HG02588 (cell line): ENCODE measurements around the gene MYOF.

Experiments
- ATAC-seq: cut with Tn5 transposase; IDR thresholded peaks from one replicate; pipeline ENCODE4 v1.9.1; 2021; ENCODE audit warnings: mild to moderate bottlenecking, moderate library complexity; ENCODE audit not compliant: unreplicated experiment

Gene MYOF, protein sequence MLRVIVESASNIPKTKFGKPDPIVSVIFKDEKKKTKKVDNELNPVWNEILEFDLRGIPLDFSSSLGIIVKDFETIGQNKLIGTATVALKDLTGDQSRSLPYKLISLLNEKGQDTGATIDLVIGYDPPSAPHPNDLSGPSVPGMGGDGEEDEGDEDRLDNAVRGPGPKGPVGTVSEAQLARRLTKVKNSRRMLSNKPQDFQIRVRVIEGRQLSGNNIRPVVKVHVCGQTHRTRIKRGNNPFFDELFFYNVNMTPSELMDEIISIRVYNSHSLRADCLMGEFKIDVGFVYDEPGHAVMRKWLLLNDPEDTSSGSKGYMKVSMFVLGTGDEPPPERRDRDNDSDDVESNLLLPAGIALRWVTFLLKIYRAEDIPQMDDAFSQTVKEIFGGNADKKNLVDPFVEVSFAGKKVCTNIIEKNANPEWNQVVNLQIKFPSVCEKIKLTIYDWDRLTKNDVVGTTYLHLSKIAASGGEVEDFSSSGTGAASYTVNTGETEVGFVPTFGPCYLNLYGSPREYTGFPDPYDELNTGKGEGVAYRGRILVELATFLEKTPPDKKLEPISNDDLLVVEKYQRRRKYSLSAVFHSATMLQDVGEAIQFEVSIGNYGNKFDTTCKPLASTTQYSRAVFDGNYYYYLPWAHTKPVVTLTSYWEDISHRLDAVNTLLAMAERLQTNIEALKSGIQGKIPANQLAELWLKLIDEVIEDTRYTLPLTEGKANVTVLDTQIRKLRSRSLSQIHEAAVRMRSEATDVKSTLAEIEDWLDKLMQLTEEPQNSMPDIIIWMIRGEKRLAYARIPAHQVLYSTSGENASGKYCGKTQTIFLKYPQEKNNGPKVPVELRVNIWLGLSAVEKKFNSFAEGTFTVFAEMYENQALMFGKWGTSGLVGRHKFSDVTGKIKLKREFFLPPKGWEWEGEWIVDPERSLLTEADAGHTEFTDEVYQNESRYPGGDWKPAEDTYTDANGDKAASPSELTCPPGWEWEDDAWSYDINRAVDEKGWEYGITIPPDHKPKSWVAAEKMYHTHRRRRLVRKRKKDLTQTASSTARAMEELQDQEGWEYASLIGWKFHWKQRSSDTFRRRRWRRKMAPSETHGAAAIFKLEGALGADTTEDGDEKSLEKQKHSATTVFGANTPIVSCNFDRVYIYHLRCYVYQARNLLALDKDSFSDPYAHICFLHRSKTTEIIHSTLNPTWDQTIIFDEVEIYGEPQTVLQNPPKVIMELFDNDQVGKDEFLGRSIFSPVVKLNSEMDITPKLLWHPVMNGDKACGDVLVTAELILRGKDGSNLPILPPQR (N-terminal part only)

DNA sequence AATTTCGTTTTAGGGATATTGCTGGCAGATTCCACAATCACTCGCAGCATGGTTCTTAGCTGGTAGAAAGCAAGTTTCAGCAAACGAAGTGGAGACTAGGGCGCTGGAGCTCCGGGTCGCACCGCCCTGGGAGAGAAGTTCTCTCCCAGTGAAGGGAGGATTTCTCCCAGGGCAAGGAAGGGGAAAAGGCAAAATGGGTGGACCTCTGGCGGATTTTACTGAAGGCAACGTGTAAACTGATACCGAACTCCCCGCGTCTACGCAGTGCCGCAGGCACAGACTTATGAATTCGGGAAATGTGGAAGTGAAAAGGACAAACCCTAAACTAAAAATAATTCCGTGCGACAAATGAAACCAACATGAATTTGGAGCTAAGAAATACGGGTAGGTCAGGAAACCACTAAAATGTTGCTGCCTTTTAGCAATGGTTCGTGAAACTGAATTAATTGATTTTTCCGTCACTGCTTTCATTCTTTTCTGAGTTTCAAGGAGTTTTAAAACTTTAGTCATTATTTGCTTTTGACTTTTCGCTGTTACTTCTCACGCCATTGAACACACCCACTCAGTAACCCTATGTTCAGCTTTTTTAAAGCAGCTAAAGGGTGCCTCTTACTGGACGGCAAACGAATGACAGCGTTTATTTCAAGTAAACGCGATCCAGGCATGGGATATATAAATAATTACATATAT, at the start of gene MYOF:
TSS of gene MYOF (minus strand) at position 190 of the 690 bp plus-strand sequence. CDS start at position 50, 140 bp downstream.
- peak; percentile 80 for ATAC-seq

DNA sequence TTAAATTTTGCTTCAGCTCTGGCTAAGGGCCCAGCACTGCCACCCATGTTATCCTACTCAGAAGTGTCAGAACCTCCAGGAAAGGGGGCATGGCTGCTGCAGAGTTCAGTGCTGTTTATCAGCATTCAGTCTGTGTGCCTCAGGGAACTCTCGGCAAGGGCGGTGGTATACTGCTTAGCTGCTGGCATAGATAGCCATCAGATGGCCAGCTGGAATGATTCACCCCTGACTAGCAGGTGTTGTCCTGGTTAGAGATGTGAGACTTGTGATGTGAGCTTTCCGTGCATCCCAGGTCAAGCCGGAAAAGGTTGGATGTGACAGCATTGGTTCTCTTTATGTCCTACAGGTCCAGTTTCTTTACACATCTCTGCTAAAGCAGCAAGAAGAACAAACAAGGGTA, 36.4 kb upstream of the MYOF start:
- no peak for ATAC-seq

DNA sequence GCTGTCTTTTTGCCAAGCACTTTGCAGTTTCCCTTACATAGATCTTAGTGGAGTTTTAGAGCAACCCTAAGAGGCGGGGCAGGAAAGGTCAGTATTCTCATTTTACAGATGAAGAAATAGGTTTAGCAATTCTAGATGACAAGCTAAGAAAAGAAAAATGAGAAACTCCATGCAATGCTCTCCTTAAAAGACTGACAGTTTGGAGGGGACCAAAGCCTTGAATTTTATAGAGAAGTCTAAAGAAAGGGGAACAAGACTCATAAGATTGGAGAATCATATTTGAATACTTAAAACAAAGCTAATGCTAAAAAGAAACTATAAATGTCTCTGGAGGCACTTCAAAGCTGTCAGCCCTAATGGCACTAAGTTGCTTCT, 33.9 kb upstream of the MYOF start:
- no peak for ATAC-seq

DNA sequence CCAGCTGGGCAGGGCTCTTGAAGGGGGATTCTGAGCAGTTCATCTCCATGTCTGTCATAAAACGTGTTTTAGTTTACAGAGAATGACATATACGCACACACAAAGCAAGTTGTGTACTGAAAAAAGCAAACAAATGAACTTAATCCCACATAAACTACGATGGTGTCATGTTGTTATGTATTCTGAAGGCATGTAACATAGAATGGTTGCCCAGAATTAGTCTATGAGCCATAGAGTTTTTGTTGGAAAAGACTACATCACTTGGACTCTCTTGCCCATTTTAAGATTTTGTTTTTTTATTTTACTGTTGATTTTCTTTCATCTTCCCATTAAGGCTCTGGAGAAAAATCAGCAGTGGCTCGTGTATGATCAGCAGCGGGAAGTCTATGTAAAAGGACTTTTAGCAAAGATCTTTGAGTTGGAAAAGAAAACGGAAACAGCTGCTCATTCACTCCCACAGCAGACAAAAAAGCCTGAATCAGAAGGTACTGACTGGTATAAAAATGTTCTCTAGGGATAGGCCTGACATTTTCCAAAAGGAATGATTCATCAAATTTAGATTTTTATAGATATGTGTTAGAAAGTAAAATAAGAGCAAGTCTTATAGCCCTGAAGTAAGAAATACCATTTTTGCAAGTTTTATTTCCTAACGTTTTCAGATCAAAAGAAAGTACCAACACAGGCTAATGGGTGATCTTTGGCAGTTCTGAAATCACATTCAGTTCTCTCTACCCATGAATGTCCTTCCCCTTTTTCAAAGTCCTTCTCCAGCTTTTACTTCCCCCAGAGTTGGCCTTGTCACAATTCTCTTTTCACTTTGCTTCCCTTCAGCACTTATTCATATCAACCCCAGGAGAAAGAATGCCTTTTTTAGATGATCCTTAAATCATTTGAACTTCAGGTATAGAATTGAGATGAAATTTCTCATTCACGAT, 33.2 kb upstream of the MYOF start:
- no peak for ATAC-seq

DNA sequence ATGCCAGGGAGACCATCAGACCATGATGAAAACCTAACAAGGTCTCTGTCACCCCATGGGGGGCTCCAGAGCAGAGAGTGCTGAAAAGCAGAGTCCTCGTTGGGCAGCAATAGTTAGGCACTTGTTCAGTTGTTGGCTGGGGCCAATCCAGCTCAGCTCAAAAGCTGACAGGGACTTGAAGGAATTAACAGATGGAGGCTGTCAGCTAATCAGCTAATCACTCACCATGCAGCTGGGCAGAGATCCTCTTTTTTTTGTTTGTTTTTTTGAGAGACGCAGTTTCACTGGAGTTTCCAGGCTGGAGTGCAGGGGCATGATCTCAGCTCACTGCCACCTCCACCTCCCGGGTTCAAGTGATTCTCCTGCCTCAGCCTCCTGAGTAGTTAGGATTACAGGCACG, 32.4 kb upstream of the MYOF start:
- no peak for ATAC-seq

DNA sequence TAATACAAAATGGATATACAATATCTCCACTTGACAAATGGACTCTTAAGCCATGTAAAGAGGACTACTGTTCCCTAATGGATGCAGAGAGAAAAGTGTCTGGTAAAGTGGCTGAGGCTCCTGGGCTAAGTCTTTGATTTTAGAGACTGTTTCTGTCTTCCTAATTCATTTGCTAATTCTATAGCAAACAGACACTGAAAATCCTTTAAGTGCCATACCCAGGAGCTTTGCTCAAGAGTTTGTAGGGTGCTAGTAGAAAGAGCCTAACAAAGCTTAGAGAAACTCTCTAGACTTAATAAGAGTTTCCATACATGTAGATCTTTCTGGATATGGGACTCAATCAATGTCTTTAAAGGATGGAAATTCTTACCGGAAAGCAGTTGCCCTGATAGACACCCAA, 31.0 kb upstream of the MYOF start:
- no peak for ATAC-seq

DNA sequence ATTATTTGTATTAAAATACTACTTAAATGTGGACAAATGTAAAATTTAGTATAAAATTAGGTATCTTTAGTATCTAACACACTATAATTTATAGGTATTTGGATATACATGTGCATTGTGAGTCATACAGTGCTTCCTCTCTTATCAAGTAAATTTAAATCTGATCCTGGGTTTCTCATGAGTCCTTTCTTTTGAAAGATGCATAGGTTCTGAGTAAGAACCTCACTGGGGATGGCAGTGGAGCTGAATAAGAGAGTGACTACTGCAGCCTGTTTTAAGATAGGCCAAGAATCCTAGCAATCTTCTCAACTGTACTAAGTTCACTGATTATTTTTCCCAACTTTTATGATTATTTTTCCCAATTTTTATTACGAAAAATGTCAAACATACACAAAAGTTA, 30.4 kb upstream of the MYOF start:
- no peak for ATAC-seq

DNA sequence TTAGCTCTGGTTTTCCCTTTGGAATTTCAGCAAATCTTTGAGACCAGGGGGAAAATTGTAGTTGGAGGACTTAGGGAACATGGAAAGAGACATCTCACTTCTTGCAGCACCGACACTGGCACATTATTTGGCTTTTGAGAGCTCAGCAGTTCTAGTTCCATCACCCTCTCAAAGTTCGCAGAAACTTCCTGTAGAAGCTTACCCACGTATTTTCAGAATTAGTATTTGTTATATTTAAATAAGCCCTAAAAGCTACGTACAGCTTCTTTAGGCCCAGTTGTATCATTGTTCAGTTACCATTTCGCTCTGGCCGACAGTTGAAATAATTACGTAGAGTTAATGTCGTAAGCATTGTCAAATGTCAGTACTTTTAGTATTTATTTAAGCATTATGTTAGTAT, 27.7 kb upstream of the MYOF start:
- ATAC-seq = no peak

DNA sequence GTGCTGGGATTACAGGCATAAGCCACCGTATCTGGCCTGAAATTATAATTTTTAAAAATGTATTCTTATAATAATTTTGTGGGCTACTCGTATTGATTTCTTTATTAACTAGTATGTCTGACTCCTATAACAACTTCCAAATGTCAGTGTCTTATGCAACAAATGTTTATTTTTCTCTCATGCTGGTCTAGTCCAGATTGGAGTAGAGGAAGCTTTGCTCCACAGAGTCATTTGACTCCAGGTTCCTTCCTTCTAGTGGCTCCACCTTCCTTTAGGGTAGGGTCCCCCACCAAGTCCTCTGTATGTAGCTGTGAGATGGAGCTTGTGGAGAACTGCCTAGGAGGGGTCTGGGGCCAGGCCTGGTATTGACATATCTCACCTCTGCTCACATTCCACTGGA, 22.9 kb upstream of the MYOF start:
- ATAC-seq = no peak

DNA sequence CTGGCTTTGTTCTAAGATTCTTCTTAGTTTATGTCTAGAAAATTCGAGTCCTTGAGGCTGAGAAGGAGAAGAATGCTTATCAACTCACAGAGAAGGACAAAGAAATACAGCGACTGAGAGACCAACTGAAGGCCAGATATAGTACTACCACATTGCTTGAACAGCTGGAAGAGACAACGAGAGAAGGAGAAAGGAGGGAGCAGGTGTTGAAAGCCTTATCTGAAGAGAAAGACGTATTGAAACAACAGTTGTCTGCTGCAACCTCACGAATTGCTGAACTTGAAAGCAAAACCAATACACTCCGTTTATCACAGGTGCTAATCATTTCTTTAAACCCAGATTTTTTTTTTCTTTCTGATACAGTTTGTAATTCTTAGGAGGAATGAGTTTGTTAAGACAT, 20.9 kb upstream of the MYOF start:
- ATAC-seq = peak; percentile 62

DNA sequence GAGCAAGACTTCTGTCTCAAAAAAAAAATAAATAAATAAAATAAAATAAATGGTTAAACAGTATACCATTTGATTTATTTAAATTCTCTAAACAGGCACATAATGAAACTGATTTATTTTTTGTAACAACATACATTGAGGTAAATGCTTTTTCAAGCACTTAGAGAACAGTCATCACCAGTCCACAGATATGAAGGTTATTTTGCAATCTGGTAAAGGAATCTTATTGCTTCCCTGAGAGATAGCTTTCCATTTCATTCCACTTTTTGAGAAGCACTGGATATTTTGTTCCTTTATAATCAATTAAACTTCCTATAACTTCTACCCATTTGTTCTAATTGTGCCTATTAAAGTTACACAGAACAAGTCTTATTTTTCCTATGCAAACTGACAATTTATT, 19.5 kb upstream of the MYOF start:
- ATAC-seq = no peak

DNA sequence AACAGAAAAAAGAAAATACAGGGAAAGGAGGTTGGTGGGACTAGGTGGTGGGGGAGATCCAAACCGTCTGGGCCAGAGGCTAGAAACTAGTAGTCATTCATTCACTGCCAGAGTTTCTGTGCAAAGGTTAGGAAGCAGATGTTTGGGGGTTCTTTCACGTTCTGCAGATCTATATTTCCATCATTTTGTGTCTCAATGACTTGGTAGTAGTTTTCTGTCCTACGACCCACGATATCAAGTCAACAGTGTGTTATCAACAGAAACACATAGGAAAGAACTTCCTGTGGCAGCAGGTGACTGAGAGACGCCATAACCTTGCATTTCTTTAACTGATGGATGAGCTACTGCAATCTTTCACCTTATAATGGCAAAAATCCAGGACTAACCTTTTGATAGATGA, 16.0 kb upstream of the MYOF start:
- ATAC-seq = no peak

DNA sequence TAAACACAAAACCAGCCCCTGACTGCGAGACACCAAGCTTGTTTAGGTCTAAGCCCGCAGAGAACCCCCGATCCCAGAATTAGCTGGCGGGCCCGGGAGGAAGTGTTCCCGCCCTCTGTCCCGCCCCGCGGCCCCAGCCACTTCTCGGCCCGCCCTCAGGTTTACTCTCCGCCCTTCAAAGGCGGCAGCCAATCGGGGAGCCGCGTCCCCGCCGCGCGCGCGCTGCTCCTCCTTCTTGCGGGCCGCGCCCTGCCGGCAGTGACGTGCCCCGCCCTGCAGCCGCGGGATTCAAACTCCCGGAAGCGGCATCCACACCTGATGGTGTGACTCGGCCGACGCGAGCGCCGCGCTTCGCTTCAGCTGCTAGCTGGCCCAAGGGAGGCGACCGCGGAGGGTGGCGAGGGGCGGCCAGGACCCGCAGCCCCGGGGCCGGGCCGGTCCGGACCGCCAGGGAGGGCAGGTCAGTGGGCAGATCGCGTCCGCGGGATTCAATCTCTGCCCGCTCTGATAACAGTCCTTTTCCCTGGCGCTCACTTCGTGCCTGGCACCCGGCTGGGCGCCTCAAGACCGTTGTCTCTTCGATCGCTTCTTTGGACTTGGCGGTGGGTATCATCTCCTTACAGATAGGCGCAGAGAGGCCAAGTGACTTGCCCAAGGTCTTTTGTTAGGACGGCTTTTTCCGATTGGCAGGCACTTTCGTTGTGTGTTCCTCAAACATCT, 14.3 kb upstream of the MYOF start, which contains the start of gene CEP55:
TSS of gene CEP55 (plus strand) at position 291 of the 720 bp plus-strand sequence. CDS start 3,440 bp downstream, outside the sequence.
- peak; percentile 100 for ATAC-seq

DNA sequence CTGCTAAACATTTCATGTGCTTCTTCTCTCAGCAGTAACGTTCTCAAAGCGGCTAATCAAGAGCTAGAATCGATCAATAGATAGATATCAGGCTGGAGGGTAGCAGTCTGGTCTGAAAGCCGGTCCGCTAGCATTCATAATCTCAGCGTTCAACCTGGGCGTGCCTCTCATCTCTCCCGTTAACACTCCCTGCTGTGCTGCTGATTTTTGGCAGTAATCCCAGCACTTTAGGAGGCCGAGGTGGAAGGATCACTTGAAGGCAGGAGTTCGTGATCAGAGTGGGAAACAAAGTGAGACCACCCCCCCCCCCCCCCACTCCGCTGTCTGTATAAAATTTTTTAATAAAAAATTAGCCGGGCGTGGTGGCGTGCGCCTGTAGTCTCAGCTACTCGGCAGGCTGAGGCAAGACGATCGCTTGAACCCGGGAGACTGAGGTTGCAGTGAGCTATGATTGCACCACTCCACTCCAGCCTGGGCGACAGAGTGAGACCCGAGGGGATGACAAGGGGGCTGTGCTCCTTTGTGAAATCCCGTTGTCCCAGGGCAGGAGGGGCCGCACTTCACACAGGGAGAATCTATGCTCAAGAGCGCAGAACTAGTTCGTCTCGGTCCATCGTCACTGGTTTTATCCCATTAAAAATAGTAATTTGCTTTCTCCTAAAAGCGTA, 13.7 kb upstream of the MYOF start:
- peak; percentile 9 for ATAC-seq

DNA sequence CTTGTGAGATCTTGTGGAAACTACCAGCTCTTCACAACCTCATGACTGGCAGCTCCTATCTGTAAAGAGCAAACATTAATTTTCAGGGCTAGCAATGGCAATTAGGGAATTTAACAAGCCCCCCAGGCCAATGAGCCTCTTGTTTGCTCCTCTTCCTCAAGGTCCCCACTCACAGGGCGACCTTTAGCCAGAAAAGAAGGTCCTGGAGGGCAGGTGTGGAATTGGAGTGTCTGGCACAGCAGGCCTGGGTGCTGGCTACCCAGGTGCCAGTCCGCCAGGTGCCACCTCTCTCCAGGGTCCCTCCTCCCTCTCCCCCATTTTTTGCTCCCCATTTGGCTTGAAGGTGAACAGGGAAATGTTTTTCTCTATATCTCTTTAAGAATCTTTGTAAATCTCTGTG, 12.4 kb upstream of the MYOF start:
- ATAC-seq = no peak

DNA sequence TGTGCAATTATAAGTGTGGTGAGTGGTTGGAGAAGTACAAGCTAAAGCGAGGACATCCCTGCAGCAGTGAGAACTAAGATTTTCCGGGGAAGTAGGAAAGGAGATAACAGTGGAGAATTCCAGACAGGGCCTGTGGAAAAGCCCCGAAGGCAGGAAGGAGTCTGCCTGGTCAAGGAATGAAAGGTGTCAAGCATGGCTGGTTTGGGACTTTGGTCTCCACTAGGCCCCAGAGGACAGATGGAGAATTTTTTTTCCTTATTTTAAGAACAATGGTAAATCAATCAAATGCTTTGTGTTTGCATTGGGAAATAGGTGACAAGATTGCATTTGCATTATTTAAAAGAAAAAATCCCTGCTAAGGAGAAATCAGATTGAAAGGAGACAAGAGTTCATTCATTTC, 11.0 kb upstream of the MYOF start:
- ATAC-seq = no peak

DNA sequence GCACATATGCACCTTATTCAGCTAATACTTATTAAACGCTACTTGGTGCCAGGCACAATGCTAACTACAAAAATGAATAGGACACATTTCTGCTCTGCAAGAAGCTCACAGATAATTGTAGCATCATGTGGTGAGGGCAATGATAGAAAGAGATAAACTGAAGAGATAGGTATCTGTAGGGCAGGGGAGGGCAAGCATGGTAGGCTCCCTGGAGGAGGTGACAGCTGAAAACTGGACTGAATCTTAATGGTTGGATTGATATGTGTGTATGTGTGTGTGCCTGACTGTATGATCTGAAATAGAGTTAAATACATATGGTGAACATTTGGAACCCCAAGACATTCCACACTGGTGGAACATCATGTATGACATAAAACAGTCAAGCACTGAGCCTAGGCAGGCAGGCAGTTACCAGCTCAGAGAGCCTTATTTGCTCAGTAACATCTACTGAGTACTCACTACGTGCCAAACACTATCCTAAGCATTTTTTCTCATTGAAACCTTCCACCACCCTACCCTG, 9.5 kb upstream of the MYOF start:
- ATAC-seq = no peak

DNA sequence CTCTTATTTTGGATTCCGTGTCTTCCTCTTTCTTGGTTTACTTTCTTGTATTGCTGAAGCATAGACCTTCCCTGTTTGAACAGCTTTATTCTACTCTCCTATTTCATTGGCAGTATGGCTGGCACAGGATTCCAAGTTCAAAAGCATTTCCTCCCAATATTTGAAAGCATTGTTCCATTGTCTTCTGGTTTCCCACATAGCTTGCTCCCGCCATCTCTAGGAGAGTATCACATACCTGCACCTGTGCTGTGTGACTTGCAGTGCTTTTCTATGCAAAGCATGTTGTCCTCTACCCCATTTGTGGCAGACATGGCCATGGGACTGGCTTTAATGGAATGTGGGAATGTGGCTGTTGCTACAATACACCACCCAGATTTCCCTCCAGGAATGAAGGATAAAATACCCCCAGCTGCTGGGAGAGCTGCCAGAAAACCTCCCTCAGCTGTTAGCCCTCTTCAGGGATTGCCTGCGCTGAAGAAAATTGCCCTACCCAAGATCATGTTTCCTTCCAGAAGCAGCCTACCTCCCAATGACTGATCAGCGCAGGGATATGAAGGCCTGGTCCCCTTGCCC, 6.9 kb upstream of the MYOF start:
- no peak for ATAC-seq
